ENCODE data around the gene ATRIP.
"Not testable (repeated sequence)": the region's sequence is repeated elsewhere in the genome, so short reads cannot be mapped to it uniquely, and the experiment has no call there.

The ATRIP gene

GRCh38 chr3:48446425-48447193 lies at the start of gene ATRIP:
TSS of gene ATRIP (plus strand) at chr3:48446737. CDS start at chr3:48446846, 109 bp downstream.
- DNase-seq (peak; percentile 81 to 84), ATAC-seq (peak; percentile 99)
- Mint-ChIP-seq H3K4me3 (peak within 1 kb of the TSS; percentile 91 to 97), H3K9me3 (no peaks in the 10 kb centered on the region), H3K4me1 (peaks cover 44% of the 10 kb centered on the region), H3K27me3 (no peaks in the 10 kb centered on the region), H3K27ac (peak within 1 kb of the TSS; percentile 91 to 94)

- no peaks in the 10 kb centered on the region for H3K4me1 Mint-ChIP-seq
- H3K4me3 Mint-ChIP-seq = no peak overlapping the region
- peaks cover 14% of the 10 kb centered on the region for H3K27me3 Mint-ChIP-seq
- H3K9me3 Mint-ChIP-seq = no peaks in the 10 kb centered on the region
- ATAC-seq (no peak), DNase-seq (peak in 1 of 2 donors; percentile 6)
- no peak overlapping the region for H3K27ac Mint-ChIP-seq
Measured at GRCh38 chr3:48397767-48398681, 48.5 kb upstream of the ATRIP start.

GRCh38 chr3:48398701-48399386 lies 47.7 kb upstream of the ATRIP start:
- Mint-ChIP-seq H3K9me3 (no peaks in the 10 kb centered on the region), H3K4me3 (no peak overlapping the region), H3K4me1 (no peaks in the 10 kb centered on the region), H3K27ac (no peak overlapping the region), H3K27me3 (peaks cover 14% of the 10 kb centered on the region)
- ATAC-seq (no peak), DNase-seq (peak in 1 of 2 donors; percentile 6)

- DNase-seq = peak in 1 of 2 donors; percentile 7
- no peak for ATAC-seq
- no peak overlapping the region for H3K27ac Mint-ChIP-seq
- peaks cover 14% of the 10 kb centered on the region for H3K27me3 Mint-ChIP-seq
- no peaks in the 10 kb centered on the region for H3K4me1 Mint-ChIP-seq
- H3K9me3 Mint-ChIP-seq = no peaks in the 10 kb centered on the region
- H3K4me3 Mint-ChIP-seq = no peak overlapping the region
Measured at GRCh38 chr3:48399387-48400172, 47.0 kb upstream of the ATRIP start.

- Mint-ChIP-seq H3K4me1 (no peaks in the 10 kb centered on the region), H3K27me3 (peaks cover 11% of the 10 kb centered on the region), H3K27ac (peak overlapping the region in 1 of 2 donors; percentile 85), H3K4me3 (no peak overlapping the region), H3K9me3 (no peaks in the 10 kb centered on the region)
- DNase-seq = peak; percentile 57 to 61
- peak; percentile 79 for ATAC-seq
Measured at GRCh38 chr3:48400824-48401433, 45.6 kb upstream of the ATRIP start.

GRCh38 chr3:48401434-48401901 lies 45.1 kb upstream of the ATRIP start:
- H3K27ac Mint-ChIP-seq, H3K4me1 Mint-ChIP-seq, DNase-seq, H3K9me3 Mint-ChIP-seq, H3K27me3 Mint-ChIP-seq, H3K4me3 Mint-ChIP-seq, ATAC-seq: not testable (repeated sequence)

- no peak overlapping the region for H3K27ac Mint-ChIP-seq
Measured at GRCh38 chr3:48402281-48402732, 44.2 kb upstream of the ATRIP start.

GRCh38 chr3:48402907-48403306 lies 43.6 kb upstream of the ATRIP start:
- no peak overlapping the region for H3K27ac Mint-ChIP-seq
- no peaks in the 10 kb centered on the region for H3K9me3 Mint-ChIP-seq
- no peak for ATAC-seq
- peaks cover 9% of the 10 kb centered on the region for H3K27me3 Mint-ChIP-seq
- peak in 1 of 2 donors; percentile 4 for DNase-seq
- no peak overlapping the region for H3K4me3 Mint-ChIP-seq
- no peaks in the 10 kb centered on the region for H3K4me1 Mint-ChIP-seq

More at GRCh38 chr3:48402281-48402732, 44.2 kb upstream of the ATRIP start:
- Mint-ChIP-seq H3K9me3 (no peaks in the 10 kb centered on the region), H3K4me3 (no peak overlapping the region), H3K27me3 (peaks cover 9% of the 10 kb centered on the region), H3K4me1 (no peaks in the 10 kb centered on the region)
- no peak for ATAC-seq
- peak in 1 of 2 donors; percentile 2 for DNase-seq

- ATAC-seq (no peak), DNase-seq (peak in 1 of 2 donors; percentile 9)
- no peaks in the 10 kb centered on the region for H3K4me1 Mint-ChIP-seq
- H3K27ac Mint-ChIP-seq = peak overlapping the region in 1 of 2 donors; percentile 37
- peaks cover 9% of the 10 kb centered on the region for H3K27me3 Mint-ChIP-seq
- no peak overlapping the region for H3K4me3 Mint-ChIP-seq
- H3K9me3 Mint-ChIP-seq = no peaks in the 10 kb centered on the region
Measured at GRCh38 chr3:48403533-48404439, 42.8 kb upstream of the ATRIP start.

GRCh38 chr3:48404440-48405342 lies 41.8 kb upstream of the ATRIP start:
- DNase-seq = peak in 1 of 2 donors; percentile 6
- Mint-ChIP-seq H3K9me3 (no peaks in the 10 kb centered on the region), H3K4me3 (no peak overlapping the region), H3K27ac (no peak overlapping the region), H3K27me3 (peaks cover 2% of the 10 kb centered on the region), H3K4me1 (no peaks in the 10 kb centered on the region)
- no peak for ATAC-seq

GRCh38 chr3:48405343-48405881 lies 41.1 kb upstream of the ATRIP start:
- H3K27ac Mint-ChIP-seq = peak overlapping the region; percentile 10 to 75
- H3K4me1 Mint-ChIP-seq = no peaks in the 10 kb centered on the region
- H3K4me3 Mint-ChIP-seq = no peak overlapping the region
- H3K9me3 Mint-ChIP-seq = no peaks in the 10 kb centered on the region
- peak in 1 of 2 donors; percentile 6 for DNase-seq
- no peaks in the 10 kb centered on the region for H3K27me3 Mint-ChIP-seq
- ATAC-seq = no peak

- Mint-ChIP-seq H3K27me3 (no peaks in the 10 kb centered on the region), H3K4me3 (no peak overlapping the region), H3K4me1 (no peaks in the 10 kb centered on the region), H3K9me3 (no peaks in the 10 kb centered on the region), H3K27ac (peak overlapping the region in 1 of 2 donors; percentile 45)
- ATAC-seq = no peak
- DNase-seq = peak in 1 of 2 donors; percentile 6
Measured at GRCh38 chr3:48405971-48406370, 40.6 kb upstream of the ATRIP start.
